ENCODE measurements around the gene VTI1A.
"Not testable (repeated sequence)": the region's sequence is repeated elsewhere in the genome, so short reads cannot be mapped to it uniquely, and the experiment has no call there.

Gene VTI1A

GRCh38 chr10:112454910-112455779, 8.1 kb downstream of the VTI1A start:
- no peak for DNase-seq (ENCODE audit: low read depth)

GRCh38 chr10:112456533-112456932, 9.5 kb downstream of the VTI1A start:
- DNase-seq (ENCODE audit: low read depth), result no peak

GRCh38 chr10:112460366-112460765, 13.4 kb downstream of the VTI1A start:
- no peak for DNase-seq (ENCODE audit: low read depth)

- no peak for DNase-seq (ENCODE audit: low read depth)
Measured at GRCh38 chr10:112461029-112461887, 14.2 kb downstream of the VTI1A start.

- DNase-seq (ENCODE audit: low read depth), result not testable (repeated sequence)
Measured at GRCh38 chr10:112464074-112464473, 17.1 kb downstream of the VTI1A start.

- no peak for DNase-seq (ENCODE audit: low read depth)
Measured at GRCh38 chr10:112465299-112465883, 18.4 kb downstream of the VTI1A start.

GRCh38 chr10:112466802-112467201, 19.8 kb downstream of the VTI1A start:
- no peak for DNase-seq (ENCODE audit: low read depth)

GRCh38 chr10:112467541-112468075, 20.6 kb downstream of the VTI1A start:
- DNase-seq (ENCODE audit: low read depth), result no peak

- no peak for DNase-seq (ENCODE audit: low read depth)
Measured at GRCh38 chr10:112471878-112472487, 25.0 kb downstream of the VTI1A start.

GRCh38 chr10:112475575-112476218, 28.7 kb downstream of the VTI1A start:
- no peak for DNase-seq (ENCODE audit: low read depth)

- no peak for DNase-seq (ENCODE audit: low read depth)
Measured at GRCh38 chr10:112481602-112482001, 34.6 kb downstream of the VTI1A start.

GRCh38 chr10:112484399-112484798, 37.4 kb downstream of the VTI1A start:
- no peak for DNase-seq (ENCODE audit: low read depth)

- DNase-seq (ENCODE audit: low read depth), result no peak
Measured at GRCh38 chr10:112487964-112488363, 40.9 kb downstream of the VTI1A start.

GRCh38 chr10:112490545-112490944, 43.5 kb downstream of the VTI1A start:
- DNase-seq (ENCODE audit: low read depth), result no peak

- DNase-seq (ENCODE audit: low read depth), result no peak
Measured at GRCh38 chr10:112491144-112491543, 44.1 kb downstream of the VTI1A start.

- no peak for DNase-seq (ENCODE audit: low read depth)
Measured at GRCh38 chr10:112492736-112493135, 45.7 kb downstream of the VTI1A start.

GRCh38 chr10:112497347-112497950, 50.4 kb downstream of the VTI1A start:
- no peak for DNase-seq (ENCODE audit: low read depth)

- DNase-seq (ENCODE audit: low read depth), result no peak
Measured at GRCh38 chr10:112498806-112499205, 51.8 kb downstream of the VTI1A start.

GRCh38 chr10:112499985-112500384, 53.0 kb downstream of the VTI1A start:
- not testable (repeated sequence) for DNase-seq (ENCODE audit: low read depth)

- no peak for DNase-seq (ENCODE audit: low read depth)
Measured at GRCh38 chr10:112502536-112502935, 55.5 kb downstream of the VTI1A start.

- no peak for DNase-seq (ENCODE audit: low read depth)
Measured at GRCh38 chr10:112503643-112504042, 56.6 kb downstream of the VTI1A start.

Measured in HS-27A (cell line).